MV-4-11 (cell line): ENCODE results near the gene ANAPC15.
A peak's percentile ranks its signal among the peaks of the same experiment; 100 is the strongest.

Experiments used
- DNase-seq: peaks from one replicate; lab custom pipeline; 2025; lab: John Stamatoyannopoulos, UW

The ANAPC15 gene

GRCh38 chr11:72124046-72124445 lies 11.6 kb upstream of the ANAPC15 start:
- DNase-seq: no peak

- DNase-seq: no peak
Observed at GRCh38 chr11:72123117-72123653, 10.7 kb upstream of the ANAPC15 start.

GRCh38 chr11:72122607-72123006 lies 10.1 kb upstream of the ANAPC15 start:
- DNase-seq: no peak

- no peak for DNase-seq
Observed at GRCh38 chr11:72120930-72121329, 8.4 kb upstream of the ANAPC15 start.

- peak; percentile 39 for DNase-seq
Observed at GRCh38 chr11:72119198-72119597, 6.7 kb upstream of the ANAPC15 start.

GRCh38 chr11:72116019-72116755 lies 3.7 kb upstream of the ANAPC15 start:
- DNase-seq: no peak

- DNase-seq: no peak
Observed at GRCh38 chr11:72114570-72114969, 2.1 kb upstream of the ANAPC15 start.

GRCh38 chr11:72112978-72113808 lies 698 bp upstream of the ANAPC15 start:
- DNase-seq: no peak

- DNase-seq: no peak
Observed at GRCh38 chr11:72111300-72112142, 974 bp downstream of the ANAPC15 start.

- no peak for DNase-seq
Observed at GRCh38 chr11:72105888-72106287, 6.6 kb downstream of the ANAPC15 start, which contains the start of gene TOMT. Gene TOMT, plus strand, starts transcription at chr11:72105924. Its CDS starts 28 bp downstream, at chr11:72105952.

GRCh38 chr11:72103754-72104167 lies 8.7 kb downstream of the ANAPC15 start:
- DNase-seq: no peak

GRCh38 chr11:72102946-72103753 lies 9.3 kb downstream of the ANAPC15 start, which contains the start of gene LAMTOR1:
Gene LAMTOR1, minus strand, starts transcription at chr11:72103297. Its CDS starts 73 bp downstream, at chr11:72103224.
- DNase-seq: peak; percentile 99

- DNase-seq: no peak
Observed at GRCh38 chr11:72102631-72102945, 9.9 kb downstream of the ANAPC15 start.

GRCh38 chr11:72102162-72102561 lies 10.3 kb downstream of the ANAPC15 start:
- DNase-seq: peak; percentile 64

GRCh38 chr11:72100462-72100861 lies 12.0 kb downstream of the ANAPC15 start:
- peak; percentile 93 for DNase-seq

- DNase-seq: no peak
Observed at GRCh38 chr11:72100009-72100408, 12.5 kb downstream of the ANAPC15 start.

GRCh38 chr11:72098741-72099140 lies 13.8 kb downstream of the ANAPC15 start:
- no peak for DNase-seq

- DNase-seq: peak; percentile 88
Observed at GRCh38 chr11:72091292-72091691, 21.2 kb downstream of the ANAPC15 start.

- peak; percentile 12 for DNase-seq
Observed at GRCh38 chr11:72088076-72088808, 24.3 kb downstream of the ANAPC15 start.

- DNase-seq: no peak
Observed at GRCh38 chr11:72085621-72086351, 26.7 kb downstream of the ANAPC15 start.
